GM18868 (cell line): ENCODE results near the gene UVRAG.

ENCODE experiments used
- ATAC-seq: cut with Tn5 transposase; IDR thresholded peaks from one replicate; pipeline ENCODE4 v1.9.1; 2021; ENCODE audit warnings: mild to moderate bottlenecking, moderate library complexity; ENCODE audit not compliant: unreplicated experiment

Gene UVRAG

DNA sequence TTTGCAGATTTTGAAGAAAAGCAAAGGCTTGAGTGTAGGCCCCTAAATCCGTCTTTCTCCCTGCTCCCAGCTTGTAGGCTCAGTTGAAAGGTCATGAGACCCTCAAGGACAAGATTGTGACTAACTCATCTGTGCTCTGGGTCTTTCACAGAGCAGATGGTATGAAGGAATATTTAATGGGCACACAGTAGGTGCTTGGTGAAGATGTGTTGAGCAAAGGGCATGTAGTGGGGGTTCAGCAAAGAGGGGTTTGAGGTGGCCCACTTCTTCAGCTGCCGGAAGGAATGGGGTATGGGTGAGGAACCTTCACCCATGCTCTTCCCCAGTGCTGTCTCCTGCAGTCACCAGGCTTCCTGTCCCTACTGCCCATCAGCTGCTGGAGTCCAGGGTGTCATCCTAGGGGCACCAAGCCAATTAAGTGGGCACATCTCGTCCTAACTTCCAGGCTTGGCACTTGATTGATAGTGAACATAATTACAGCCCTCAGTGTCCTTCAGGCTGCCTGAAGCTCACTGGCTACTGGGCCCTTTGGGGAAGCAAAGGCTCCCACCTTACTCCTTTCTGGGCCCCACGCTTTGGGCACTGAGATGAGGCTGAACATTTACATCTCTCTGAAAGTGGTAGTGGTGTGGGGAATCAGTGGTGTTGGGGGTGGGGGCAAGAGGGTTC is 31.5 kb upstream of the UVRAG start:
- ATAC-seq = no peak

- no peak for ATAC-seq
Measured at GRCh38 chr11:75784085-75784478, 30.9 kb upstream of the UVRAG start.

DNA sequence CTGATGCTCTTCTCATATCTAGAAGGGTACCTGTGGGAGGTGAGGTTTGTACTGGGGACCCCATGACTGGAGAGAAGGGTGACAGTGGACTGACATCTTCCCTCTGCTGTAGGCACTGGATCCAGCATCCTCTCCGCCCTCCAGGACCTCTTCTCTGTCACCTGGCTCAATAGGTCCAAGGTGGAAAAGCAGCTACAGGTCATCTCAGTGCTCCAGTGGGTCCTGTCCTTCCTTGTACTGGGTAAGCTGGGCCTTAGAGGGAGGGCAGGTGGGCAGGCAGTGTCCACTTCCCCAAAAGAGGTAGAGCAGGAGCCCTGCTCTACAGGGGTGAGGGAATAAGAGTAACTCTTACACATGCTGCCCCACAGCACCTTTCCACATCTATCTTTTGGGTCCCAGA is 30.5 kb upstream of the UVRAG start:
- ATAC-seq = no peak

- ATAC-seq = no peak
Measured at GRCh38 chr11:75785187-75785586, 29.8 kb upstream of the UVRAG start.

GRCh38 chr11:75786101-75786736 is 28.8 kb upstream of the UVRAG start:
- no peak for ATAC-seq

DNA sequence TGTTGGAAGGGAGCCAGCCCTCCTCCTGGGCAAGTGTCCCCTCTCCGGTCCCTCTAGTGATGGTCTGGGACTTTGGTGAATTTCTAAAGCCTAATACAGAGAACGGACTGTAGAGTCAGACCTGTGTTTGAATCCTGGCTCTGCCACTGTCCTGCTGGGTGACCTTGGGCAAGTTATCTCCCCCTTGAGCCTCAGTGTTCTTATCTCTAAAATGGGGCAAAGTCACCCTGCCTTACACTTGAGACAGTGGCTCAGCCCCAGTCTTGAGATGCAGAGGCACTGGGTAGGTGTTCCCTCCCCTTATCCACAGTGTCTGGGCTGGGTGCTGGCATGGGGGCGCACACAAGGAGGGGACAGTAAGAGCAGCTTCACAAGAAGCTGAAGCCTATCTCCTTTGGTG is 25.5 kb upstream of the UVRAG start:
- ATAC-seq = no peak

DNA sequence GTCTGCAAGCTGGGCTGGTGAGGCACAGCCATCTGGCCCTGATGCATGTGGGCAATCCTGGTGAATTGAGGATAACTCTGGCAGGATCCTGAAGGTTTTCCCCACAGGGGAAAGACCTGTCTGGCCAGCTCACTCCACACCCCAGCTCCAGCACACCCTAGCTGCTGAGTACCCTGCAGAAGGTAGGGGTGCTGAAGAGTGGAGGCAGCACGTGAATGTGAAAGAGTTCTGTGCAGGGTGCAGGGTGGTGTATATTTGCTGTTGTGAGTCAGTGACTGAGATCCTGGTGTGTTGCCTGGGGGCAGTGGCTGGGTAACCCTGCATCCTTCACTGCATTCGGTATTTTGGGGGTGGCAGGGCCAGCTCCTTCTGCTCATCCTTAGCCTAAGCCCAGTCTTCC is 24.0 kb upstream of the UVRAG start:
- no peak for ATAC-seq

GRCh38 chr11:75792127-75792731 is 22.8 kb upstream of the UVRAG start:
- no peak for ATAC-seq

DNA sequence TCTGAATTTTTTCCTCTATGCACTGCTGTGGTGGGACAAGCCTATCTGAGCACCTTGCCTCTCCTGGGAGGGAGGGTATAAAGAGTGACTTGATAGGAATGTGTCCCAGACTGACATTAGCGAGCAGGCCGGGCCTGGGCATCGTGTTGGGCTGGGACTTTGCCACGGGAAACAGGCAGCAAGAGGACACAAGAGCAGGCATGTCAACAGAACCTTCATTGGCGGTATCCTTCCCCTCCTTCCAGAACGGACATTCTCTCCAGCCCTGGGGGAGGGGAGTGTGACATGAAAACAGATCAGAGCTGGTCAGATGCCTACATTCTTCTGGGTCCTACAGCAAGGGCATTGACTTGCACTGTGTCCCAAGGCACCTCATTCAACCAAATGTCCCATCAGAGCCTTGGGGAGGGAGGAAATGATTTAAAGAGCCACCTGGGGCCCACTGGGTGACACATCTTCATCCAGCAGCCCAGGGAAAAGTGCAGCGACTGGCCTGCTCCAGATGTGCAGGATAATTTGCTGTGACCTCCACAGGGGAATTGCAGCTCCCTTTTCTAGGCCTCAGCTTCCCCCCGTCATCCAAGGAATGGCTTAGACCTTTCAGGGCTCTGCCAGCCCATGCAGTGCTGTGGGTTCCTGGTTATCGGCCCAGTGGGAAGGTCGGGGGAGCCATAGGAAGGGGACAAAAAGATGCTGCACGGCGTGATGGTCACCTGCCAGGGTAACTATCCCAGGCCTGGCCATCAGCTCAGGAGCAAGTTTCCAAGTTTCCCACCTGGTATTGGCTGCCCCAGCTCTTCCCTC is 21.8 kb upstream of the UVRAG start:
- ATAC-seq = no peak

- ATAC-seq = no peak
Measured at GRCh38 chr11:75793966-75794365, 21.0 kb upstream of the UVRAG start.

GRCh38 chr11:75795276-75796090 is 19.5 kb upstream of the UVRAG start:
- ATAC-seq = no peak

DNA sequence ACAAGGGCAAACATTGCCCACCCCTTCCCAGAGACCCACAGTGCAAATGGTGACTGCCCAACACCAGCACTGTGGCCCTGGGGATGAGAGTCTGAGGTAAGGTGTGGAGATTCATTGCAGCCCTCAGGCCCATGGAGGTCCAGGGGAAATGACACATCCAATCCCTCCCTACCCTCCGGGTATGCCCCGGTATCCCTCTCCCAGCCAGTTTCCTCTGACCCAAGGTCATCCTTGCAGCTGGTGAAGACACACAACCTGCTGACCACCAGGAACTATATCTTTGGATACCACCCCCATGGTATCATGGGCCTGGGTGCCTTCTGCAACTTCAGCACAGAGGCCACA is 18.9 kb upstream of the UVRAG start:
- ATAC-seq = no peak

GRCh38 chr11:75797116-75797515 is 17.9 kb upstream of the UVRAG start:
- no peak for ATAC-seq

DNA sequence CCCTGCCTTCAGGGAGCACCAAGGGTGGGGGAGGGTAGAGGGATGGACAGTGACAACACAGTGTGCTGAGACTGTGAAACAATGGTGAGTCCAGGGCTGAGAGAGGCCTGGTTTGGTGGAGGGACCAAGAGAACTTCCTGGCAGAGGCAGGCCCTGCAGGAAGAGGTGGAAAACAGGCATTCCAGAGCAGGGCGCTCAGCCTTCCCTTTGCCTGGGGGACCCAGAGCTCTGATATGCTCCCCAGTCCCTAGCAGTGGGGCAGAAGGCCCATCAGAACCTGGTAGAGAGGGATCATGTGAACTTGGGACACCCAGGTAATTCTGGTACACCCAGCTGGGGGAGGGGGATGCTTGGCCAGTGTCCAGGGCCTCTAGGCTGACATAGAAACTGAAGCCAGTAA is 17.2 kb upstream of the UVRAG start:
- ATAC-seq = no peak

GRCh38 chr11:75800136-75800675 is 14.8 kb upstream of the UVRAG start:
- no peak for ATAC-seq

- ATAC-seq = no peak
Measured at GRCh38 chr11:75800728-75801361, 14.2 kb upstream of the UVRAG start.

DNA sequence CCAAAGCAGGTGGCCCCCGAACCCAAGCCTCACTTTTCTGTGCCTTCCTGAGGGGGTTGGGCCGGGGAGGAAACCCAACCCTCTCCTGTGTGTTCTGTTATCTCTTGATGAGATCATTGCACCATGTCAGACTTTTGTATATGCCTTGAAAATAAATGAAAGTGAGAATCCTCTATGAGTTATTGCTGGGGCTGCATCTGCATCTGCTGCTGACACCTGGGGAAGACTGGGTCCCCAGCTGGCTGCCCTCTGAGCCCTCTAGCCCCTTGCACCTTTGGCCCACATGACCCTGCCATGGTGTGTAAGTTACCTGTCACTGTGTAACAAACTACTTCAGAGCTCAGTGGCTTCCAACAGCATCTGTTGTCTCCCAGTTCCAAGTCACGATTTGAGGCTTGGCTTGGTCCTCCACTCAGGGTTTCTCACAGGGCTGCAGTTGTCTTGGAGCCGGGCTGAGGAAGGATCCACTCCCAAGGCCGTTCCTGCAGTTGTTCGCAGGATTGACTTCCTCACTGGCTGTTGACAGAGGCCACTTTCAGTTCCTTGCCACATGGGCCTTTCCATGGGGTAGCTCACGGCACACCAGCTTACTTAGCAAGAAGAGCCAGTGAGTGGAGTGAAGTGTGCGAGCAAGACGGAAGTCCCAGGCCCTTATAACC is 13.5 kb upstream of the UVRAG start:
- no peak for ATAC-seq

DNA sequence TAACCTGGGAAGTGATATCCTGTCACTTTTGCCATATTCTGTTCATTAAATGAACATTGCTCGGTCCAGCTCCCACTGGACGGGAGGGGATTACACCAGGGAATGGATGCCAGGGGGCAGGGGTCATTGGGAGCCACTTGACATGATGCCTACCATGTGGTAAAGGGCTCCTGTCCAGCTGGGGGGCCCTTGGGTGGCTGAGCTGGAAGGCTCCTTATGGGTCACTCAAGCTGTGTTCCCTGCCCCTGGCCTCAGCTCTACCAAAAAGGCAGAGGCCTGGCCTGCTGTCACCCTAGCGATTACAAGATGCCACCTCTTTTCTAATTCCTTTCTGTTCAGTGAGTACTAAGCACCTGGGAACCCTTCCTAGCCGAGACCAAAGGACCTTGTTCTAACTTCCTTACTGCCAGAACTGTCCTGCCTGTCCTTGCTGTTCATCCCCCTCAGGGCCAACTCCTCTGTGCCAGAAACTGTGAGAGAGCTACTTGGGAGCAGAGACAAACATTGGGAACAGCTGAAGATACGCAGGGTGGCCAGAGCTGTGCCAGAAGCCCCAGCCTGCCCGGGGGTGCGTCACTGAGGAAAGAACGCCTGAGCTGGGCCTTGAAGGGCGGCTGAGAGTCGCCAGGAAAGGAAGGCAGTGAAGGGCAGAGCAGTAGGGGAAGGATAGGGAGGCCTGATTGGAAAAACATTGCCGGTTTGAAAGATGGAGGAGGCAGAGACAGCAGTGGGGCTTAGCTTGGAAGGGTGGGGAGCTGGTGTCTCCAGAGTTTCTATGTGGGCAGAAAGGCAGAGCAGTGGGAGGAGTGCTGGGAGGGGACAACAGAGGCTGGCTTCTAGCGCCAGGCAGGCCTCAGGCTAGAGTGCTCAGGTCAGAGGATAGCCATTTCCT is 12.7 kb upstream of the UVRAG start:
- ATAC-seq = no peak
